Left hindlimb (tissue), 1 donor: ENCODE data around the gene LRP11.

Source experiments
- DNase-seq: peaks from one replicate; pipeline ENCODE4 v3.0.0-alpha.2; 2018

The LRP11 gene

DNA sequence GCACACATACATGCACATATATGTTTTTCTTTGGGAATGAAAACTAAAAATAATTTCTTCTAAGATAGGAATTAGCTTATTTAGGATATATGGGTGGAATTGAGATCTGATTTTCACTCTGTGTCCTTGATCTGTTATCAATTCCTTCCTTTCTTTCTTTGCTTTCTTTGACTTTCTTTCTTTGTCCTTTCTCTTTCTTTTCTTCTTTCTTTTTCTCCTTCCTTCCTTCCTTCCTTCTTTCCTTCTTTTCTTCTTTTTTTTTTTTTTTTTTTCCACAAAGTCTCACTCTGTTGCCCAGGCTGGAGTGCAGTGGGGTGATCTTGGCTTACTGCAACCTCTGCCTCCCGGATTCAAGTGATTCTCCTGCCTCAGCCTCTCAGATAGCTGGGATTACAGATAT is 86.5 kb downstream of the LRP11 start:
- no peak for DNase-seq

GRCh38 chr6:149771925-149772324 is 92.2 kb downstream of the LRP11 start:
- DNase-seq = no peak

- DNase-seq = no peak
Observed at GRCh38 chr6:149771185-149771584, 93.0 kb downstream of the LRP11 start.

DNA sequence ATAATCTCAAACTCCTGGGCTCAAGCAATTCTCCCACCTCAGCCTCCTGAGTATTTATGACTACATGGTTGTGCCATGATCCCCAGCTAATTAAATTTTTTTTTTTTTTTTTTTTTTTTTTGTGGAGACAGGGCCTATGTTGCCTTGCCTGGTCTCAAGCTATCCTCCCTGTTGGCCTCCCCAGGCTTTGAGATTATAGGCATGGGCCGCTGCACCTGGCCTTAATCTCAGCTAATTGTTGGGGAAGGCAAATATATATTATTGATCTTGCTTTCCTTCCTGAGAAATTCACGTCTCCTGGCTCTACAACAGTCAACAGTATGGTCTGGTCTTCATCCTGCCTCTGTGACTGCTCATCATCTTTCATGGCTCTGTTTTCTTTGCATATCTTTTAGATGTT is 94.5 kb downstream of the LRP11 start:
- DNase-seq = no peak
